ENCODE results near the gene DCAKD. TPM values are rescaled to one million over a fixed set of nuclear protein-coding genes. Genes with fewer than 3 reads are reported as not detected.

The DCAKD gene
- total and polyA plus RNA-seq, 2 experiments from 2014 or later: 29.9 to 47.4 TPM

GRCh38 chr17:44976206-44976605, 75.2 kb downstream of the DCAKD start:
- Histone ChIP-seq H3K9me3 (ENCODE audit: low read depth) (no peaks in the 10 kb centered on the region), H3K4me1 (ENCODE audit: insufficient read depth) (peaks cover 37% of the 10 kb centered on the region), H2AFZ (no peak overlapping the region), H3K27me3 (peaks cover 41% of the 10 kb centered on the region), H3K4me2 (no peak overlapping the region), H4K20me1 (ENCODE audit: insufficient read depth, poor library complexity, severe bottlenecking) (no peaks in the 10 kb centered on the region), H3K27ac (no peak overlapping the region), H3K9me2 (replicated peaks; ENCODE audit: insufficient read depth) (no peaks in the 10 kb centered on the region), H3K36me3 (replicated peaks; ENCODE audit: insufficient read depth, low read depth) (no peaks in the 10 kb centered on the region), H3K79me2 (no peaks in the 10 kb centered on the region), H3K4me3 (no peak overlapping the region)
- TF ChIP-seq EZH2 (IDR thresholded peaks at IDR 0.05; ENCODE audit: borderline replicate concordance) (no peak), CTCF (IDR thresholded peaks at IDR 0.05; ENCODE audit: poor library complexity) (no peak), EZH2phosphoT487 (IDR thresholded peaks at IDR 0.05; ENCODE audit: low read depth, severe bottlenecking, unreplicated experiment) (no peak)
- WGBS (ENCODE audit: low lambda C conversion rate, missing lambda C conversion rate): 70% methylated on average over 13 of the region's 13 CpGs
- DNase-seq (ENCODE audit: low spot score): no peak

Small RNA genes within 50 kb of the gene (small RNA-seq; reads per million reads assigned to genes)
- gene AC015936.2 (not detected), gene RF00019 (not detected)

Other genes with a start within 250 kb of the DCAKD start
- 9.2 and 11.4 TPM in 2 replicates for gene GJC1, start 221.3 kb downstream of the DCAKD start, total RNA-seq
- gene GJC1, start 221.3 kb downstream of the DCAKD start, polyA plus RNA-seq: 6.3 and 7.5 TPM in 2 replicates
- not detected in 2 replicates for gene HIGD1B, start 203.7 kb downstream of the DCAKD start, total RNA-seq
- 0.57 TPM in 1 of 2 replicates, not detected in the other for gene HIGD1B, start 203.7 kb downstream of the DCAKD start, polyA plus RNA-seq
- 57.0 and 87.0 TPM in 2 replicates for gene EFTUD2, start 152.2 kb downstream of the DCAKD start, total RNA-seq
- 65.2 and 65.6 TPM in 2 replicates for gene EFTUD2, start 152.2 kb downstream of the DCAKD start, polyA plus RNA-seq
- 0.10 and 1.6 TPM in 2 replicates for gene GFAP, start 136.1 kb downstream of the DCAKD start, total RNA-seq
- not detected in 2 replicates for gene GFAP, start 136.1 kb downstream of the DCAKD start, polyA plus RNA-seq
- gene KIF18B, start 103.9 kb downstream of the DCAKD start, total RNA-seq: 1.8 and 2.1 TPM in 2 replicates
- 4.3 and 5.0 TPM in 2 replicates for gene KIF18B, start 103.9 kb downstream of the DCAKD start, polyA plus RNA-seq
- 12.8 and 15.1 TPM in 2 replicates for gene C1QL1, start 83.3 kb downstream of the DCAKD start, total RNA-seq
- 54.9 and 68.3 TPM in 2 replicates for gene C1QL1, start 83.3 kb downstream of the DCAKD start, polyA plus RNA-seq
- 68.5 and 71.2 TPM in 2 replicates for gene NMT1, start 9.7 kb upstream of the DCAKD start, total RNA-seq
- 90.1 and 126 TPM in 2 replicates for gene NMT1, start 9.7 kb upstream of the DCAKD start, polyA plus RNA-seq
- 49.2 and 69.7 TPM in 2 replicates for gene PLCD3, start 80.9 kb upstream of the DCAKD start, total RNA-seq
- gene PLCD3, start 80.9 kb upstream of the DCAKD start, polyA plus RNA-seq: 35.7 and 41.8 TPM in 2 replicates
- gene ACBD4, start 84.1 kb upstream of the DCAKD start, total RNA-seq: 8.1 and 8.2 TPM in 2 replicates
- gene ACBD4, start 84.1 kb upstream of the DCAKD start, polyA plus RNA-seq: 11.2 and 13.7 TPM in 2 replicates
- gene HEXIM1, start 96.8 kb upstream of the DCAKD start, total RNA-seq: 17.1 and 19.2 TPM in 2 replicates
- 13.5 and 14.5 TPM in 2 replicates for gene HEXIM1, start 96.8 kb upstream of the DCAKD start, polyA plus RNA-seq
- 6.7 and 12.2 TPM in 2 replicates for gene HEXIM2, start 110.2 kb upstream of the DCAKD start, total RNA-seq
- 7.6 and 10.5 TPM in 2 replicates for gene HEXIM2, start 110.2 kb upstream of the DCAKD start, polyA plus RNA-seq
- gene FMNL1, start 170.3 kb upstream of the DCAKD start, total RNA-seq: 0.30 and 1.4 TPM in 2 replicates
- 1.2 and 2.9 TPM in 2 replicates for gene FMNL1, start 170.3 kb upstream of the DCAKD start, polyA plus RNA-seq
- not detected in 2 replicates for gene SPATA32, start 210.5 kb upstream of the DCAKD start, total RNA-seq
- 0.19 and 0.31 TPM in 2 replicates for gene SPATA32, start 210.5 kb upstream of the DCAKD start, polyA plus RNA-seq